Measurements from ENCODE around the gene MAGT1. TPM values are rescaled to one million over a fixed set of nuclear protein-coding genes. Genes with fewer than 3 reads are reported as not detected.

Gene MAGT1
- total RNA-seq, 1 experiment from 2014 or later = 136 TPM

Small RNAs within 50 kb of the gene (small RNA-seq; reads per million reads assigned to genes)
- gene RN7SL460P (0 reads per million in 2 experiments), gene RNU6-854P (0 reads per million in 2 experiments)

Other genes with a start within 250 kb of the MAGT1 start
- 33.3 and 33.8 TPM in 2 replicates for gene ATRX, start 109.2 kb downstream of the MAGT1 start, total RNA-seq (2014; rRNA removed; shearing (Covaris generic))
- 701 and 817 TPM in 2 replicates for gene COX7B, start 4.0 kb upstream of the MAGT1 start, total RNA-seq (2014; rRNA removed; shearing (Covaris generic))
- gene ATP7A, start 15.3 kb upstream of the MAGT1 start, total RNA-seq (2014; rRNA removed; shearing (Covaris generic)) = 16.1 and 16.2 TPM in 2 replicates
- gene PGAM4, start 74.2 kb upstream of the MAGT1 start, total RNA-seq (2014; rRNA removed; shearing (Covaris generic)) = not detected in 2 replicates
- 1,208 and 1,214 TPM in 2 replicates for gene PGK1, start 208.8 kb upstream of the MAGT1 start, total RNA-seq (2014; rRNA removed; shearing (Covaris generic))
- 15.9 and 19.3 TPM in 2 replicates for gene TAF9B, start 244.2 kb upstream of the MAGT1 start, total RNA-seq (2014; rRNA removed; shearing (Covaris generic))

Data from SK-MEL-5 (cell line).